H1 (cell line): ENCODE data around the gene RIMS3. TPM values are rescaled to one million over a fixed set of nuclear protein-coding genes. Genes with fewer than 3 reads are reported as not detected.
A peak's percentile ranks its signal among the peaks of the same experiment; 100 is the strongest.

Experiments
- CTCF ChIA-PET: fragments of 300-600 bp; sonication (Branson Sonifier 250); formaldehyde crosslinking; loops from one replicate; lab custom pipeline; 2021; ENCODE audit not compliant: partially characterized antibody; lab: Charles Lee
- POLR2A ChIA-PET: fragments of 300-600 bp; sonication (Branson Sonifier 250); formaldehyde crosslinking; loops from one replicate; lab custom pipeline; 2021; ENCODE audit warnings: inconsistent platforms; ENCODE audit not compliant: partially characterized antibody; lab: Charles Lee
- DNase-seq, 2 experiments: peaks; one replicate each; pipeline versions ENCODE4 v3.0.0 to v3.0.0-alpha.2; 2010 to 2022; ENCODE audit warnings: low spot score in 2 of 2, low read depth in 1 of 2, mixed read lengths in 1 of 2
- FAIRE-seq: peaks from 2 replicates; lab custom pipeline; 2011; peaks lifted over from hg19 to GRCh38; lab: Jason Lieb, UNC
- H2AFZ ChIP-seq: 2 replicates; pipeline ENCODE4 v1.8.1; 2012; ENCODE audit warnings: low read length, inconsistent platforms
- H2AK5ac ChIP-seq: 2 replicates; pipeline ENCODE4 v1.6.1; 2013; ENCODE audit warnings: low read depth, low read length
- H2BK120ac ChIP-seq: replicated peaks from 2 replicates; pipeline ENCODE3; 2013; ENCODE audit warnings: low read depth, low read length, inconsistent platforms
- H2BK12ac ChIP-seq: 2 replicates; pipeline ENCODE4 v1.6.1; 2013; ENCODE audit warnings: low read depth, low read length
- H2BK15ac ChIP-seq: 2 replicates; pipeline ENCODE4 v1.6.1; 2013; ENCODE audit warnings: low read length
- H2BK20ac ChIP-seq: 2 replicates; pipeline ENCODE4 v1.6.1; 2013; ENCODE audit warnings: low read length
- H2BK5ac ChIP-seq: 2 replicates; pipeline ENCODE4 v1.6.1; 2013; ENCODE audit warnings: low read depth, low read length
- H3K14ac ChIP-seq: 2 replicates; pipeline ENCODE4 v1.6.1; 2013; ENCODE audit warnings: inconsistent platforms; ENCODE audit not compliant: insufficient read length
- H3K18ac ChIP-seq: 2 replicates; pipeline ENCODE4 v1.6.1; 2013; ENCODE audit warnings: low read length; ENCODE audit errors: extremely low read depth
- H3K23ac ChIP-seq: 2 replicates; pipeline ENCODE4 v1.6.1; 2013; ENCODE audit warnings: inconsistent platforms; ENCODE audit not compliant: insufficient read length
- H3K23me2 ChIP-seq: 2 replicates; pipeline ENCODE4 v1.6.1; 2013; ENCODE audit warnings: low read depth, low read length
- H3K27ac ChIP-seq: 2 replicates; pipeline ENCODE4 v1.6.1; 2011; ENCODE audit warnings: low read depth, low read length, inconsistent platforms
- H3K27me3 ChIP-seq, 4 experiments: replicated peaks in 1 of 4; 1 replicate in 1 of 4; 2 replicates in 3 of 4; pipeline versions ENCODE4 v1.6.1 to v1.8.1; 2011 to 2013; ENCODE audit warnings: low read length in 3 of 4, mild to moderate bottlenecking in 3 of 4, inconsistent platforms in 2 of 4, mixed read lengths in 2 of 4, moderate library complexity in 1 of 4; ENCODE audit not compliant: control insufficient read depth in 3 of 4, insufficient read depth in 3 of 4; ENCODE audit errors: extremely low read depth in 1 of 4
- H3K36me3 ChIP-seq, 4 experiments: 2 replicates each; pipeline versions ENCODE4 v1.6.1 to v1.8.1; 2011 to 2013; ENCODE audit warnings: mild to moderate bottlenecking in 4 of 4, low read length in 3 of 4, moderate library complexity in 2 of 4, control low read depth in 1 of 4, inconsistent platforms in 1 of 4; ENCODE audit not compliant: insufficient read depth in 4 of 4, control insufficient read depth in 2 of 4
- H3K4ac ChIP-seq: replicated peaks from 2 replicates; pipeline ENCODE3; 2013; ENCODE audit warnings: low read length, low read depth, mixed read lengths, inconsistent platforms; ENCODE audit not compliant: insufficient read length
- H3K4me1 ChIP-seq, 4 experiments: replicated peaks in 1 of 4; 1 replicate in 1 of 4; 2 replicates in 3 of 4; pipeline versions ENCODE4 v1.6.1 to v1.8.1; 2011 to 2013; ENCODE audit warnings: low read length in 3 of 4, inconsistent platforms in 2 of 4, mixed read lengths in 1 of 4; ENCODE audit not compliant: insufficient read depth in 4 of 4, control insufficient read depth in 3 of 4
- H3K4me2 ChIP-seq, 2 experiments: 2 replicates each; pipeline versions ENCODE4 v1.6.1 to v1.8.1; 2011 to 2013; ENCODE audit warnings: low read depth in 2 of 2, low read length in 2 of 2, control low read depth in 1 of 2, inconsistent platforms in 1 of 2, mild to moderate bottlenecking in 1 of 2; ENCODE audit not compliant: insufficient read depth in 1 of 2
- H3K4me3 ChIP-seq, 4 experiments: fragments of 200-600, 300-600 bp in 1 of 4; sonication (generic), shearing (Covaris generic), sonication (Bioruptor Twin) in 1 of 4; 2 replicates each; pipeline versions ENCODE4 v1.5.1 to v1.8.1; 2011 to 2016; ENCODE audit warnings: low read length in 4 of 4, low read depth in 3 of 4, control low read depth in 2 of 4, inconsistent platforms in 2 of 4, mild to moderate bottlenecking in 2 of 4, mixed read lengths in 1 of 4, moderate library complexity in 1 of 4; ENCODE audit not compliant: insufficient read depth in 2 of 4; ENCODE audit errors: extremely low read depth in 1 of 4
- H3K56ac ChIP-seq: replicated peaks from 2 replicates; pipeline ENCODE3; 2013; ENCODE audit warnings: low read depth, mild to moderate bottlenecking, mixed read lengths, low read length, inconsistent platforms; ENCODE audit not compliant: insufficient read length
- H3K79me1 ChIP-seq: 2 replicates; pipeline ENCODE4 v1.6.1; 2013; ENCODE audit warnings: low read depth, low read length, control low read depth
- H3K79me2 ChIP-seq, 2 experiments: 2 replicates each; pipeline versions ENCODE4 v1.6.1 to v1.8.1; 2012 to 2013; ENCODE audit warnings: low read length in 2 of 2, mild to moderate bottlenecking in 2 of 2, inconsistent platforms in 1 of 2; ENCODE audit not compliant: insufficient read depth in 2 of 2, control insufficient read depth in 1 of 2
- H3K9ac ChIP-seq, 4 experiments: replicated peaks in 1 of 4; 1 replicate in 1 of 4; 2 replicates in 3 of 4; pipeline versions ENCODE4 v1.6.1 to v1.8.1; 2011 to 2013; ENCODE audit warnings: low read depth in 3 of 4, low read length in 3 of 4, control low read depth in 2 of 4, mild to moderate bottlenecking in 2 of 4, moderate library complexity in 2 of 4, inconsistent platforms in 1 of 4; ENCODE audit errors: extremely low read depth in 1 of 4
- H3K9me3 ChIP-seq, 2 experiments: 2 replicates each; pipeline versions ENCODE4 v1.6.1 to v1.8.1; 2012 to 2013; ENCODE audit warnings: mild to moderate bottlenecking in 2 of 2, moderate library complexity in 2 of 2, control low read depth in 1 of 2, inconsistent platforms in 1 of 2, low read depth in 1 of 2, low read length in 1 of 2, mixed read lengths in 1 of 2; ENCODE audit not compliant: insufficient read depth in 2 of 2
- H4K20me1 ChIP-seq, 2 experiments: replicated peaks in 1 of 2; 2 replicates each; pipeline versions ENCODE3 to v1.8.1; 2011 to 2013; ENCODE audit warnings: inconsistent platforms in 2 of 2, low read length in 2 of 2, mild to moderate bottlenecking in 1 of 2; ENCODE audit not compliant: insufficient read depth in 2 of 2, control insufficient read depth in 1 of 2
- H4K5ac ChIP-seq: 2 replicates; pipeline ENCODE4 v1.6.1; 2013; ENCODE audit warnings: low read length, low read depth, mixed read lengths, inconsistent platforms; ENCODE audit not compliant: insufficient read length
- H4K8ac ChIP-seq: 2 replicates; pipeline ENCODE4 v1.8.0; 2013; ENCODE audit warnings: mild to moderate bottlenecking, moderate library complexity, low read length, inconsistent platforms; ENCODE audit not compliant: insufficient read depth; ENCODE audit errors: extremely low read depth
- H4K91ac ChIP-seq: replicated peaks from 2 replicates; pipeline ENCODE3; 2013; ENCODE audit warnings: low read length, mixed read lengths, inconsistent platforms; ENCODE audit not compliant: insufficient read length
- ASH2L ChIP-seq: fragments of 200-600, 300-600 bp; sonication (generic); IDR thresholded peaks from one replicate; pipeline ENCODE4 v1.7.1; 2017; ENCODE audit warnings: low read length
- BACH1 ChIP-seq: IDR thresholded peaks from 2 replicates; pipeline ENCODE4 v1.6.1; 2012; ENCODE audit warnings: low read length, improper control_type of control experiment
- CREB1 ChIP-seq: IDR thresholded peaks from 2 replicates; pipeline ENCODE4 v1.6.1; 2012; ENCODE audit warnings: inconsistent platforms
- EP300 ChIP-seq, 2 experiments: IDR thresholded peaks; 1 replicate in 1 of 2; 2 replicates in 1 of 2; pipeline ENCODE4 v1.6.1; 2011 to 2012; ENCODE audit warnings: low read depth in 2 of 2, low read length in 2 of 2, mild to moderate bottlenecking in 2 of 2, borderline replicate concordance in 1 of 2, inconsistent platforms in 1 of 2, moderate library complexity in 1 of 2
- FOSL1 ChIP-seq: IDR thresholded peaks from 2 replicates; pipeline ENCODE4 v1.6.1; 2011; ENCODE audit warnings: mild to moderate bottlenecking, low read depth, low read length, moderate library complexity; ENCODE audit not compliant: insufficient read depth
- GTF2F1 ChIP-seq: IDR thresholded peaks from 2 replicates; pipeline ENCODE4 v1.6.1; 2012; ENCODE audit warnings: low read depth, low read length, improper control_type of control experiment, borderline replicate concordance
- RNF2 ChIP-seq: fragments of 200-900, 300-1000 bp; sonication (generic); IDR thresholded peaks from 2 replicates; pipeline ENCODE4 v1.7.1; 2016; ENCODE audit warnings: borderline replicate concordance, low read depth, mild to moderate bottlenecking, antibody characterized with exemption, low read length; ENCODE audit not compliant: poor library complexity, severe bottlenecking; ENCODE audit errors: missing control alignments
- SP2 ChIP-seq: IDR thresholded peaks from 2 replicates; pipeline ENCODE4 v1.6.1; 2012; ENCODE audit warnings: mild to moderate bottlenecking, low read length, inconsistent platforms
- TCF12 ChIP-seq: IDR thresholded peaks from 2 replicates; pipeline ENCODE4 v1.6.1; 2011; ENCODE audit warnings: low read depth, mild to moderate bottlenecking, low read length
- WGBS, 2 experiments: shearing (Covaris generic) in 1 of 2; methylation state at CpG; one replicate each; pipeline versions ENCODE4 v1.1.6 to v1.1.7; 2013 to 2015; ENCODE audit warnings: low lambda C conversion rate in 2 of 2, mixed read lengths in 2 of 2, inconsistent platforms in 1 of 2, low coverage in 1 of 2, missing lambda C conversion rate in 1 of 2; ENCODE audit not compliant: insufficient replicate concordance in 2 of 2, insufficient coverage in 1 of 2, insufficient read length in 1 of 2; ENCODE audit errors: extremely low coverage in 1 of 2, missing lambda C conversion rate in 1 of 2; 5-methylcytosine and 5-hydroxymethylcytosine counted together
- polyA plus RNA-seq, 7 experiments: library from polyadenylated mRNA; depleted of rRNA in 3 of 7; stranded (reverse) in 5 of 7; unstranded in 2 of 7; fragments of >200 nt in 5 of 7; fragments of 200-250 nt in 2 of 7; gene quantifications; 1 replicate in 5 of 7; 2 replicates in 1 of 7; 4 replicates in 1 of 7; pipeline versions ENCODE4 v1.2.1 to v1.2.3, GENCODE V29; 2011 to 2013; ENCODE audit warnings: missing spikeins in 2 of 7, mixed read lengths in 2 of 7
- total RNA-seq: library from RNA; stranded (reverse); fragmentation: NEBNext Ultra II Directional; extraction: Animal tissue kit (Norgen Biotek cat#: 25700); gene quantifications from 2 replicates; pipeline ENCODE4 v1.2.1, GENCODE V29; 2021

RIMS3 gene
- total and polyA plus RNA-seq, 2 of the 8 experiments (the other 6 are each of a cell fraction or from before 2014, with no cell fraction given): 13.3 to 20.6 TPM

DNA sequence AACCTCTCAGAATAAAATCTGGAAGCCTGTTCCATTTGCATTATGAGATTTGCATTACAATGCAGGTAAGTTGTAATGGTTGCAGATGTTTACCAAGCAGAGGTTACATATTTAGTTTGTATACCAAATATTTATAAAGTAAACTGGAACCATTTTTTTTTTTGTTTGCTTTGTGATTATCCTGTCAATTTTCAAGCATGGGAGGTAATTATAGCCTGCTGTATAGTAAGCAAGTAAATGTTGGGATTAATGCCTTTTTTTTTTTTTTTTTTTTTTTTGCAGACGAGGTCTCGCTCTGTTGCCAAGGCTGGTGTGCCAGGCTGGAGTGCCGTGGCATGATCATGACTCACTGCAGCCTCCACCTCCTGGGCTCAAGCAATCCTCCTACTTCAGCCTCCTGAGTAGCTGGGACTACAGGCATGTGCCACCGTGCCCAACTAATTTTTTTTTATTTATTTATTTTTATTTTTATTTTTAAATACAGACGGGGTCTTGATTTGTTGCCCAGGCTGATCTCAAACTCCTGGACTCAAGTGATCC lies 47.0 kb upstream of the RIMS3 start:
- Histone ChIP-seq H2BK12ac (no peak overlapping the region), H3K79me2 (peaks cover 8 to 87% of the 10 kb centered on the region in 2 experiments; a peak in 3 of 4 replicates), H2AFZ (no peak overlapping the region), H2BK120ac (no peak overlapping the region), H2BK15ac (no peak overlapping the region), H3K4me3 (peak overlapping the region in 1 of 4 experiments; percentile 77; a peak in 1 of 8 replicates), H4K5ac (no peak overlapping the region), H3K9me3 (no peaks in the 10 kb centered on the region), H3K36me3 (peaks cover 0 to 8% (median 0%) of the 10 kb centered on the region in 4 experiments; a peak in 3 of 8 replicates), H2AK5ac (no peak overlapping the region), H4K8ac (no peak overlapping the region), H2BK5ac (no peak overlapping the region), H3K9ac (no peak overlapping the region), H3K23me2 (peaks cover 2% of the 10 kb centered on the region), H3K14ac (no peak overlapping the region), H3K56ac (no peak overlapping the region), H3K4ac (no peak overlapping the region), H3K23ac (no peak overlapping the region), H4K20me1 (no peaks in the 10 kb centered on the region), H3K79me1 (0 out of 2 replicates have a peak, but pooled peaks cover 3% of the 10 kb centered on the region), H3K18ac (no peak overlapping the region), H2BK20ac (no peak overlapping the region), H3K4me1 (peaks cover 0 to 7% (median 4%) of the 10 kb centered on the region in 4 experiments; a peak in 3 of 7 replicates), H3K27me3 (no peaks in the 10 kb centered on the region), H3K27ac (no peak overlapping the region), H4K91ac (no peak overlapping the region), H3K4me2 (peak overlapping the region in 1 of 2 experiments; percentile 69; a peak in 2 of 4 replicates)
- TF ChIP-seq TCF12 (no peak), CREB1 (no peak), RNF2 (no peak), SP2 (no peak), FOSL1 (no peak), EP300 (IDR thresholded peaks at IDR 0.05; ENCODE audit: borderline replicate concordance in 1 of 2, low read depth in 2 of 2, low read length in 2 of 2) (no peak), GTF2F1 (no peak), BACH1 (no peak), ASH2L (no peak)
- FAIRE-seq: no peak
- POLR2A ChIA-PET: interaction anchor here (0.8 to 17.0 kb wide), 4 partner anchors 10 to 21 kb away, joined by 3 to 293 read pairs (median 17); partner anchors contain the start of gene NFYC
- WGBS, 2 experiments: 92% methylated on average over 4 of the region's 5 CpGs; no CpG with 5 or more reads in 1 of the 2 experiments
- CTCF ChIA-PET: no interaction called here
- no peak for DNase-seq
